ENCODE data around the gene ADGRL2. TPM values are rescaled to one million over a fixed set of nuclear protein-coding genes. Genes with fewer than 3 reads are reported as not detected.

ADGRL2 gene
- total RNA-seq, 4 donors from 2014 or later: 110 to 180 (median 154) TPM

DNA sequence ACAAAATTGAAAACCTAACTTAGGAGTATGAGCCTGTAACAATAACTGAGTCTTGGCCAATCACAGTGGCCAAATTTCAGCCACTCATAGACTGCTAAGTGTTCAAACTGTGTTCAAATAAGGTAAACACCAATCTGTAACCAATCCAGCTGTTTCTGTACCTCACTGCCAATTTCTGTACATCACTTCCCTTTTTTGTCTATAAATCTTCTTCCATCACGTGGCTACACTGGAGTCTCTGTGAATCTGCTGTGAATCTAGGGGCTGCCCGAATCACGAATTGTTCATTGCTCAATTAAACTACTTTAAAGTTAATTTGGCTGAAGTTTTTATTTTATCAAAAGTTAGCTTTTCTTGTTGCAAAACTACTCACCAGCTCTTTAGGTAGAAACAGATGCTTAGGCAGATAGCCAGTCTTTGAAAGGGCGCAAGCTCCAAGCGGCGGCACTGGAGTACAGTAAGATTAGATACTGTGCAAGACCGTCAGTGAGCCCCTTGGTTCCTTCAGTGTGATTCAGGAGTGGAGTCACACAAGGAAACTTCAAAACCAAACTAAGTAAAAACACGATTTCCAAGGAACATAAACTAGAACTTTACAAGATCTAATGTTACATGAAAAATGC, 43.2 kb upstream of the ADGRL2 start:
- DNase-seq: no peak
- 85 to 86% methylated on average over 8 of the region's 8 CpGs for WGBS, 2 donors
- intact Hi-C loops (cut with DNase I): no loop called here
- no peak for TF ChIP-seq POLR2A (IDR thresholded peaks at IDR 0.05)
- TF ChIP-seq CTCF (IDR thresholded peaks at IDR 0.05): no peak
- H3K27me3 ChIP-seq: no peaks in the 10 kb centered on the region
- H3K4me1 ChIP-seq: peaks cover 0 to 5% of the 10 kb centered on the region in 2 donors
- no peak overlapping the region for H3K27ac ChIP-seq
- no peaks in the 10 kb centered on the region for H3K36me3 ChIP-seq
- H3K9me3 ChIP-seq: no peaks in the 10 kb centered on the region
- H3K4me3 ChIP-seq (replicated peaks in 1 of 3): no peak overlapping the region

- Histone ChIP-seq H3K27me3 (no peaks in the 10 kb centered on the region), H3K4me1 (peaks cover 0 to 5% of the 10 kb centered on the region in 2 donors), H3K4me3 (replicated peaks in 1 of 3) (no peak overlapping the region), H3K36me3 (no peaks in the 10 kb centered on the region), H3K9me3 (no peaks in the 10 kb centered on the region), H3K27ac (no peak overlapping the region)
- TF ChIP-seq CTCF (IDR thresholded peaks at IDR 0.05): no peak
- no peak for TF ChIP-seq POLR2A (IDR thresholded peaks at IDR 0.05)
- DNase-seq: peak; percentile 20 to 24
- 27 to 42% methylated on average over 2 of the region's 2 CpGs for WGBS, 2 donors
- intact Hi-C loops (cut with DNase I): no loop called here
Measured at GRCh38 chr1:81758181-81758580, 42.6 kb upstream of the ADGRL2 start.

- Histone ChIP-seq H3K27me3 (no peaks in the 10 kb centered on the region), H3K27ac (no peak overlapping the region), H3K9me3 (no peaks in the 10 kb centered on the region), H3K4me3 (replicated peaks in 1 of 3) (no peak overlapping the region), H3K4me1 (peaks cover 0 to 5% of the 10 kb centered on the region in 2 donors), H3K36me3 (no peaks in the 10 kb centered on the region)
- no peak for TF ChIP-seq POLR2A (IDR thresholded peaks at IDR 0.05)
- peak in 4 of 6 experiments; percentile 11 to 59 (median 54) for TF ChIP-seq CTCF (IDR thresholded peaks at IDR 0.05)
- 1 to 3% methylated on average over 1 of the region's 1 CpG for WGBS, 2 donors
- no peak for DNase-seq
- intact Hi-C loops (cut with DNase I): loop anchor here (10.0 kb wide), 1 partner anchor 456 kb away; no protein-coding TSS in a partner anchor
Measured at GRCh38 chr1:81760477-81761097, 40.1 kb upstream of the ADGRL2 start.

- Histone ChIP-seq H3K9me3 (no peaks in the 10 kb centered on the region), H3K4me3 (replicated peaks in 1 of 3) (no peak overlapping the region), H3K27me3 (no peaks in the 10 kb centered on the region), H3K4me1 (no peaks in the 10 kb centered on the region), H3K36me3 (no peaks in the 10 kb centered on the region), H3K27ac (no peak overlapping the region)
- TF ChIP-seq POLR2A (IDR thresholded peaks at IDR 0.05) (no peak), CTCF (IDR thresholded peaks at IDR 0.05) (no peak)
- intact Hi-C loops (cut with DNase I): no loop called here
- DNase-seq: no peak
Measured at GRCh38 chr1:81775510-81775909, 25.2 kb upstream of the ADGRL2 start.

DNA sequence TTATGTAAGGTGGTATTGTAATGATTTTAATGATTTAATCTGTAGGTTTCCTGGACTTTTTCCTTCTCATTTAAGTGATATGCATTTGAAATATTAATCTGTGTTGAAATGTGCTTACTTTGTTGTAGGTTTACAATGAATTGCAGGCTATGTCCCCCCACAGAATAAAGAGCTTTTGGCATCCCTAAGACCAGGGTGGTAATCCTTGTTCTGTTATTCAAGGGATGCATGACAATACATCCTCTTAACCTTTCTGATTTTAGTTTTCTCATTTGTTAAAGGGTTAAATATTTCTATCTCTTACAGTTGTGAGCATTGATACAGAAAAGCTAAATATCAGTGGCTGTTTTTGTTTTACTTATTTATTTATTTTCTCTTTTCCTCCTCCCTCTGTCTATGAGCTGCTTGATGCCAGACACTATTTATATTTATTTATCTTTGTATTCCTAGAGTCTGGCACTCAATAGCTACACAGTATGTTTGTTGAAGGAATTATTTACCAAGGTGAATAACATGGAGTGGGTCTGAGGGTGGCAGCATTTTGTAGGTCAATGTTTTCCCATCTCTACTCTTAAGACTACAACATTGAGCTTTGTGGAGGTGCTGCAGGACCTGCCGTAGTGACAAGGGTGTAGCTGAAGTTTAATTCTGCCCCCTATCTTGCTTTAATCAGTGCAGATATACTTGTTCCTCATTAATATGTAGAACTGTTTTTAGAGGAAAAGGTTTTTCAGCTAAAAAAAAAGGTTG, 19.9 kb upstream of the ADGRL2 start:
- no peaks in the 10 kb centered on the region for H3K36me3 ChIP-seq
- intact Hi-C loops (cut with DNase I): no loop called here
- WGBS, 2 donors: 94 to 100% methylated on average over 1 of the region's 1 CpG
- DNase-seq: no peak
- H3K4me3 ChIP-seq (replicated peaks in 1 of 3): no peak overlapping the region
- H3K9me3 ChIP-seq: no peaks in the 10 kb centered on the region
- TF ChIP-seq CTCF (IDR thresholded peaks at IDR 0.05) (no peak), POLR2A (IDR thresholded peaks at IDR 0.05) (no peak)
- H3K4me1 ChIP-seq: no peaks in the 10 kb centered on the region
- H3K27me3 ChIP-seq: no peaks in the 10 kb centered on the region
- no peak overlapping the region for H3K27ac ChIP-seq
